ENCODE results near the gene GPC1.
"Not testable (repeated sequence)": the region's sequence is repeated elsewhere in the genome, so short reads cannot be mapped to it uniquely, and the experiment has no call there.

The GPC1 gene

GRCh38 chr2:240435457-240435947 lies at the start of gene GPC1:
Gene GPC1, plus strand, starts transcription at chr2:240435663. Its CDS starts 256 bp downstream, at chr2:240435919.
- in situ Hi-C loops (cut with MboI; ENCODE audit: low pct_unique_long_range_greater_than_20kb, low sequenced_read_pairs) = loop anchor here (25.0 kb wide), 1 partner anchor 198 kb away; no protein-coding TSS in a partner anchor
- peak; percentile 34 for DNase-seq

- no peak for DNase-seq
- in situ Hi-C loops (cut with MboI; ENCODE audit: low pct_unique_long_range_greater_than_20kb, low sequenced_read_pairs) = no loop called here
Measured at GRCh38 chr2:240386326-240386725, 49.1 kb upstream of the GPC1 start.

DNA sequence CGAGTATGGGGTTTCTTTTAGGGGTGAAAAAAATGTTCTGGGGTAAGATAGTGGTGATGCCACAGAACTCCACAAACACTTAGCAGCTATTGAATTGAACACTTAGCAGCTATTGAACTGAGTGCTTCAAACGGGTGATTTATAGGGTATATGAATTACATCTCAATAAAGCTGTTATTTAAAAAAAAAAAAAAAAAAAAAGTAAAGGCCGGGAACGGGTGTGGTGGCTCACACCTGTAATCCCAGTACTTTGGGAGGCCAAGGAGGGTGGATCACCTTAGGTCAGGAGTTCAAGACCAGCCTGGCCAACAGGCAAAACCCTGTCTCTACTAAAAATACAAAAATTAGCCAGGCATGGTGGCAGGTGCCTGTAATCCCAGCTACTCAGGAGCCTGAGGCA lies 48.7 kb upstream of the GPC1 start:
- in situ Hi-C loops (cut with MboI; ENCODE audit: low pct_unique_long_range_greater_than_20kb, low sequenced_read_pairs); DNase-seq: not testable (repeated sequence)

DNA sequence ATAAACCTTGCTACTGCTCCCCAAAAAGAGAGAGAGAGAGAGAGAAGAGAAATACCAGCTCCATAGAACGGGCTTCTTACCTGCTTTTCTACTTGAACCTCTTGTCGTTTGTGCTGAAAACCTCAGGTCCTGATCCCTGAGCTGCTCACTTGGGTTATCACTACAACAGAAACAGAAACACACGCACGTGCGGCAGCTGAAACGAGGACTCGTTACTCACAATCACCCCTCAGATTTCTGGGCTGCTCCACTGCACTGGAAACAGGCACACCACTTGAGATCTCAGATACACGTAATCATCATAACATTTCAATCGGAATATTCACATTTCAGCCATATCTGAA lies 48.2 kb upstream of the GPC1 start:
- in situ Hi-C loops (cut with MboI; ENCODE audit: low pct_unique_long_range_greater_than_20kb, low sequenced_read_pairs) = no loop called here
- DNase-seq = no peak

GRCh38 chr2:240387669-240388358 lies 47.6 kb upstream of the GPC1 start:
- DNase-seq = no peak
- in situ Hi-C loops (cut with MboI; ENCODE audit: low pct_unique_long_range_greater_than_20kb, low sequenced_read_pairs) = no loop called here

DNA sequence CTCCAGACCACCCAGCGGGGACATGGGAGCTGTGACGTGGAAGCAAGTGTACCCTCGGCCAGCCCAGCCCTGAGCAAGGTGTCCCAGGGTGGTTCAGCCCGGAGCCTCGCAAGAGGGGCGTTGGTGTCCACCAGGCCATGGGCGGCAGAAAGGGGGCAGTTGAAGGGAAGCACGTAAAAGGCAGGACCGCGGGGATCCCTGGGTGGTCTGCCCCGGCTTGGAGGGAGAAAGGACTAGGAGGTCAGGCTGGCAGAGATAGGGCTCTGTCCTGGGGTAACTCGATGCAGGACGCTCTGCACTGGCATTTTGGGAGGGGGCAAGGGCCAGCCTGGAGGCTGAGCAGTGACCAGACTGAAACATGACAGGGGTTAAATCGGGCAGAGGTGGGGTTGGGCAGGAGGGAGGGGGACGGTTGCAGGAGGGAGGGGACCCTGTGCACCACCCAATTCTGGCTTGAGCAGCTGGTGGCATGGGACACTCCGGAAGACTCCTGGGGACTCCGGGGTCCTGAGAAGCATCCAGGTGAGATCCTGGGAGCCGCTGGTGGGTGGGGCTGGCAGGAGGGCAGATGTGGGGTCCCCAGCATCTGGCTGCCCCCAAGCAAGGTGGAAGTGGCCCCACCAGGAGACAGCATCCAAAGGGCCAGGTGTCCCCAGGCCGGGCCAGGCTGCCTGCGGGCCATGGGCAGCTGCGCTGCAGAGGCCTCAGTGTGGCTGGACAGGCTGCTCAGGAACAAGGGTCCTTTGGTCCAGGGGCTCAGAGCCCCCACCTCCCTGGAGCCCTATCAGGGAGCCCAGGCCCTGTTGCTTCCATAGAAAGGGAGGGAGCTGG lies 46.8 kb upstream of the GPC1 start:
- no peak for DNase-seq
- in situ Hi-C loops (cut with MboI; ENCODE audit: low pct_unique_long_range_greater_than_20kb, low sequenced_read_pairs) = no loop called here

DNA sequence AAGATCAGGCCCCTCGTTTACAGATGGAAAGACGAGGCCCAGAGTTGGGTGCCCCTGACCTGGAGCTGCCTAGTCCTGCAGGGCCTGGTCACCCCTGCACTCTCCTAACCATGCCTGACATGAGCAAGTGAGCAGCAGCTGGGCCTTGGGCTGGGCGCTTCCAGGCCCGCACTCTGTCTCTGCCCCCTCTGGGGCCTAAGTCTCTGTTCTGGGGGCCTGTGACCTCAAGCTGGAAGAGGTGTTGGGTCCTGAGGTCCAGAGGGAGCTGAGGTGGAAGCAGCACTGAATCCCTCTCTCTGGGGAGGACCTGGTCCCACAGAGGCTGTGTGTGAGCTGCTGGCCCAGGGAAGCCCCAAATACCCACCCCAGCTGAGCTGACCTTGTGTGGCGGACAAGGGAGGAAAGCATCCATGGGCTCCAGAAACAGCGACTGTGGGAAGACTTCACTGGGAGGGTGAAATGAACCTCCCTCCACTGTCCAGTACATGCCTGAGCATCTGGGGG lies 46.1 kb upstream of the GPC1 start:
- no peak for DNase-seq
- in situ Hi-C loops (cut with MboI; ENCODE audit: low pct_unique_long_range_greater_than_20kb, low sequenced_read_pairs) = no loop called here

GRCh38 chr2:240390091-240391073 lies 45.1 kb upstream of the GPC1 start:
- DNase-seq = peak; percentile 64
- in situ Hi-C loops (cut with MboI; ENCODE audit: low pct_unique_long_range_greater_than_20kb, low sequenced_read_pairs) = no loop called here

- in situ Hi-C loops (cut with MboI; ENCODE audit: low pct_unique_long_range_greater_than_20kb, low sequenced_read_pairs) = no loop called here
- no peak for DNase-seq
Measured at GRCh38 chr2:240391111-240392051, 44.1 kb upstream of the GPC1 start.

GRCh38 chr2:240392084-240392947 lies 43.1 kb upstream of the GPC1 start:
- in situ Hi-C loops (cut with MboI; ENCODE audit: low pct_unique_long_range_greater_than_20kb, low sequenced_read_pairs) = no loop called here
- peak; percentile 9 for DNase-seq

DNA sequence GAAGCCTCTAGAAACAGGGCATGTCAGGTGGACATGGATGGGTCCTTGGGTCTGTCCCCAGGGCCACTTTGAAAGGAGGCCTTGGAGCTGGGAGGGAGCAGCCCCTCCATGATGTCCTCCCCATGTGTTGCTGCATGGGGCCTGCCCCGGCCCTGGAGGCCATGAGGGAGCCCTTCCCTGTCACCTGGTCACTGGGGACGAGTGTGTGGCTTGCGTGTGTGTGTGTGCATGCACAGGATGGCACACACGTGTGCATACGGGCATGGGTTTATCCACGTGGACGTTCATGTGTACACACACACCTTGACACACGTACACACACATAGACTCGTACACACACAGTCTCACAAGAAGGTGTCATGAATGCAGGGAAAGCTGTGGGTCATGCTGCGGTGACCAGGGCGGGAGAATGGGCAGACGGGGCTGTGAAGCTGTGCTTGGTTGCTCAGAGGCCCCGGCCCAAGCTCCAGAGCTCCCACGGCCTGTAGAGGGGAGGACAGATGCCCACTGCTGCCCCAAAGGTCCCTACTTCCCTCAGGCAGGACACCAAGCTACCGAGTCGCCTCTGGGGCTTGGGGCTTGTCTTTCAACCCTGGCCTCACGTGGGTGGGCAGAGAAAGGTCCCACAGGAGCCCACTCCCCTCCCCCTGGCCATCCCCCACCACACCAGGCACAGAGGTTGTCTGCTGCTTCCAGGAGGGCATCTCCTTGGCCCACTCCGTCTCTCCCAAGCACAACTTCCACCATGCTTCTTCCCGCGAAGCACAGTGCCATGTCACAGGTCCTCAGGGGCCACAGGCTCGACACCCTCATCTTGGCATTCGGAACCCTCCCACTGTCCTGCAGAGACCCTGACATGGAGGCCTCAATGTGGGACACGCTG lies 42.3 kb upstream of the GPC1 start:
- in situ Hi-C loops (cut with MboI; ENCODE audit: low pct_unique_long_range_greater_than_20kb, low sequenced_read_pairs) = no loop called here
- no peak for DNase-seq

- DNase-seq = no peak
- in situ Hi-C loops (cut with MboI; ENCODE audit: low pct_unique_long_range_greater_than_20kb, low sequenced_read_pairs) = no loop called here
Measured at GRCh38 chr2:240393831-240394410, 41.5 kb upstream of the GPC1 start.

DNA sequence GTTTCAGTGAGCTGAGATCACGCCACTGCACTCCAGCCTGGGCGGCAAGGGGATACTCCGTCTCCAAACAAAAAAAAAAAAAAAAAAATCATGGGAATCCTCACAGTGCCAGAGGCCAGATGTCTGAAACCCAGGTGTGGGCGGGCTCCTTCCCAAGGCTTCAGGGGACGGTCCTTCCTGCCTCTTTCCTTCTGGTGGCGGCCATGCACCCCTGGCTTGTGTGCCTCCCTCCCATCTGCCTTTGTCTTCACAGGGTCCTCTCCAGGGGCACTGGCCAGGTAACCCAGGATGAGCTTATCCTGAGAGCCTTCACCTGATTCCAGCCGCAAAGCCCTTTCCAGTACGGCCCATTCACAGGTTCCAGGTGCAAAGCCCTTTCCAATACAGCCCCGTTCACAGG lies 40.9 kb upstream of the GPC1 start:
- DNase-seq = no peak
- in situ Hi-C loops (cut with MboI; ENCODE audit: low pct_unique_long_range_greater_than_20kb, low sequenced_read_pairs) = no loop called here

DNA sequence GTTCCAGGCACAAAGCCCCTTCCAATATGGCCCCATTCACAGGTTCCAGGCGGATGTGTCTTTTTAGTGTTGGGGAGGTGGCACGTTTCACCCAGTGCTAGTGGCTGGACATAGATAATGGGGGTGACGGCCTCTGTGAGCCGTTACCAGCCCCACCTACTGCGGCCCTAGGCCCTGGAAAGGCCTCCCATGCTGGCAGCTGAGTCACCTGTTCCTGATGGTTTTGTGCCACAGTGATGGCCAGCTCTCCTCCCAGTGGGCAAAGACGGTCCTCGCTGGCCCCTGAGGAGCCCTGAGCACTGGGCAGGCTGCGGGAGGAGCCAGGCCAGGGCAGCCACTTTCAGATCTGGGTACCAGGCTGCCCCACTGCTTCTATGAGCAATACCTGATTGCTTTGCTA lies 40.0 kb upstream of the GPC1 start:
- in situ Hi-C loops (cut with MboI; ENCODE audit: low pct_unique_long_range_greater_than_20kb, low sequenced_read_pairs) = no loop called here
- no peak for DNase-seq

GRCh38 chr2:240395896-240396622 lies 39.4 kb upstream of the GPC1 start:
- in situ Hi-C loops (cut with MboI; ENCODE audit: low pct_unique_long_range_greater_than_20kb, low sequenced_read_pairs) = no loop called here
- no peak for DNase-seq
